Endothelial cell of umbilical vein (primary cell): ENCODE data around the gene BCAS3. TPM values are rescaled to one million over a fixed set of nuclear protein-coding genes. Genes with fewer than 3 reads are reported as not detected.

ENCODE experiments used
- BruUV-seq: library from RNA; stranded (reverse); fragments of 400-500 nt; replicated peaks from 2 replicates; lab custom pipeline; 2021; lab: Mats Ljungman, UMichigan
- CTCF ChIA-PET: fragments of 300-600, 350-600 bp; sonication (Branson Sonifier 250); formaldehyde crosslinking; loops from one replicate; lab custom pipeline; 2021; ENCODE audit warnings: antibody characterized with exemption, inconsistent platforms; lab: Charles Lee
- POLR2A ChIA-PET: fragments of 300-600, 350-600 bp; sonication (Branson Sonifier 250); formaldehyde crosslinking; loops from one replicate; lab custom pipeline; 2021; ENCODE audit warnings: antibody characterized with exemption, inconsistent platforms; lab: Charles Lee
- DNase-seq: peaks from one replicate; pipeline ENCODE4 v3.0.0-alpha.2; 2011; ENCODE audit warnings: low read depth, low spot score
- FAIRE-seq: peaks from 2 replicates; lab custom pipeline; 2011; peaks lifted over from hg19 to GRCh38; lab: Jason Lieb, UNC
- H2AFZ ChIP-seq: 2 replicates; pipeline ENCODE4 v1.6.0; 2012; ENCODE audit warnings: low read depth, low read length, control low read depth, inconsistent platforms
- H3K27ac ChIP-seq: 2 replicates; pipeline ENCODE4 v1.5.1; 2011; ENCODE audit warnings: low read depth, mild to moderate bottlenecking, control low read depth, low read length, moderate library complexity; ENCODE audit not compliant: insufficient read depth
- H3K27me3 ChIP-seq, 2 experiments: 2 replicates each; pipeline versions ENCODE4 v1.6.0 to v1.6.1; 2011; ENCODE audit warnings: low read length in 2 of 2, mixed read lengths in 1 of 2; ENCODE audit not compliant: control insufficient read depth in 2 of 2, insufficient read depth in 2 of 2
- H3K36me3 ChIP-seq, 2 experiments: 2 replicates in 1 of 2; 3 replicates in 1 of 2; pipeline ENCODE4 v1.5.1; 2011; ENCODE audit warnings: low read length in 2 of 2, mild to moderate bottlenecking in 1 of 2, moderate library complexity in 1 of 2; ENCODE audit not compliant: control insufficient read depth in 2 of 2, insufficient read depth in 2 of 2; ENCODE audit errors: extremely low read depth in 1 of 2
- H3K4me1 ChIP-seq: 3 replicates; pipeline ENCODE4 v1.5.1; 2011; ENCODE audit warnings: mild to moderate bottlenecking, low read length; ENCODE audit not compliant: control insufficient read depth, insufficient read depth; ENCODE audit errors: extremely low read depth
- H3K4me2 ChIP-seq: 2 replicates; pipeline ENCODE4 v1.6.1; 2011; ENCODE audit warnings: low read length, control low read depth, mixed read lengths; ENCODE audit not compliant: insufficient read depth
- H3K4me3 ChIP-seq, 3 experiments: fragments of 200-600 bp in 1 of 3; sonication (generic), shearing (Covaris generic) in 1 of 3; replicated peaks in 1 of 3; 2 replicates each; pipeline ENCODE4 v1.5.1; 2011 to 2016; ENCODE audit warnings: control low read depth in 3 of 3, low read length in 3 of 3, mild to moderate bottlenecking in 2 of 3, inconsistent platforms in 1 of 3, low read depth in 1 of 3, moderate library complexity in 1 of 3; ENCODE audit not compliant: insufficient read depth in 1 of 3
- H3K79me2 ChIP-seq: 2 replicates; pipeline ENCODE4 v1.6.0; 2012; ENCODE audit warnings: low read length, inconsistent platforms; ENCODE audit not compliant: control insufficient read depth, insufficient read depth
- H3K9ac ChIP-seq: replicated peaks from 2 replicates; pipeline ENCODE3; 2011; ENCODE audit warnings: low read length, control low read depth; ENCODE audit not compliant: insufficient read depth; ENCODE audit errors: extremely low read depth
- H3K9me1 ChIP-seq: replicated peaks from 3 replicates; pipeline ENCODE4 v1.6.0; 2011; ENCODE audit warnings: mild to moderate bottlenecking, low read length; ENCODE audit not compliant: control insufficient read depth, insufficient read depth; ENCODE audit errors: extremely low read depth
- H3K9me3 ChIP-seq: replicated peaks from 2 replicates; pipeline ENCODE4 v1.5.1; 2012; ENCODE audit warnings: low read length, inconsistent platforms; ENCODE audit not compliant: control insufficient read depth, insufficient read depth
- H4K20me1 ChIP-seq: replicated peaks from 2 replicates; pipeline ENCODE3; 2011; ENCODE audit warnings: mild to moderate bottlenecking, low read length; ENCODE audit not compliant: control insufficient read depth, insufficient read depth; ENCODE audit errors: extremely low read depth
- EZH2 ChIP-seq: IDR thresholded peaks from 2 replicates; pipeline ENCODE4 v1.6.1; 2012; ENCODE audit warnings: borderline replicate concordance, low read depth, mild to moderate bottlenecking, moderate library complexity, low read length, inconsistent platforms; ENCODE audit not compliant: severe bottlenecking
- GATA2 ChIP-seq: IDR thresholded peaks from 2 replicates; pipeline ENCODE4 v1.7.0; 2011; ENCODE audit warnings: low read depth, mild to moderate bottlenecking, moderate library complexity, mixed read lengths, low read length; ENCODE audit not compliant: insufficient read length, insufficient read depth
- POLR2A ChIP-seq: IDR thresholded peaks from 2 replicates; pipeline ENCODE4 v1.6.1; 2012; ENCODE audit warnings: low read depth, mild to moderate bottlenecking, control low read depth, low read length
- dilution Hi-C: fragments of 300-500 bp; cut with MboI; formaldehyde crosslinking; loops from one replicate; pipeline ENCODE4 v1.15.0; 2019; ENCODE audit warnings: low sequenced_read_pairs; ENCODE audit not compliant: extremely low pct_ligation_motif_present
- intact Hi-C: fragments of 100-400 bp; cut with micrococcal nuclease; formaldehyde crosslinking; loops from one replicate; pipeline ENCODE4 v1.10.0; 2022
- polyA plus RNA-seq, 4 experiments: library from polyadenylated mRNA; depleted of rRNA in 3 of 4; stranded (reverse) in 3 of 4; unstranded in 1 of 4; fragments of >200 nt; gene quantifications; 2 replicates each; pipeline versions ENCODE4 v1.2.1 to v1.2.3, GENCODE V29; 2011 to 2012; ENCODE audit warnings: missing spikeins in 1 of 4
- total RNA-seq: library from RNA; stranded (reverse); gene quantifications from 2 replicates; pipeline ENCODE4 v1.2.3, GENCODE V29; 2021
- TF ChIP-seq, protein P1 (sequence below): IDR thresholded peaks from 2 replicates; pipeline ENCODE4 v1.6.1; 2011; ENCODE audit not compliant: insufficient read depth, insufficient read length
- TF ChIP-seq, protein P2 (sequence below), 2 donors: IDR thresholded peaks; 1 replicate in 1 of 2; 2 replicates in 1 of 2; pipeline ENCODE4 v1.5.1; 2011; ENCODE audit warnings: low read length in 2 of 2, mild to moderate bottlenecking in 2 of 2, moderate library complexity in 2 of 2, control low read depth in 1 of 2, inconsistent platforms in 1 of 2, low read depth in 1 of 2; ENCODE audit not compliant: insufficient read depth in 1 of 2; ENCODE audit errors: extremely low read depth in 1 of 2

The BCAS3 gene
- total and polyA plus RNA-seq, 2 donors (not counting 3 experiments of a cell fraction or from before 2014, with no cell fraction given) = 8.2 to 16.0 TPM

DNA sequence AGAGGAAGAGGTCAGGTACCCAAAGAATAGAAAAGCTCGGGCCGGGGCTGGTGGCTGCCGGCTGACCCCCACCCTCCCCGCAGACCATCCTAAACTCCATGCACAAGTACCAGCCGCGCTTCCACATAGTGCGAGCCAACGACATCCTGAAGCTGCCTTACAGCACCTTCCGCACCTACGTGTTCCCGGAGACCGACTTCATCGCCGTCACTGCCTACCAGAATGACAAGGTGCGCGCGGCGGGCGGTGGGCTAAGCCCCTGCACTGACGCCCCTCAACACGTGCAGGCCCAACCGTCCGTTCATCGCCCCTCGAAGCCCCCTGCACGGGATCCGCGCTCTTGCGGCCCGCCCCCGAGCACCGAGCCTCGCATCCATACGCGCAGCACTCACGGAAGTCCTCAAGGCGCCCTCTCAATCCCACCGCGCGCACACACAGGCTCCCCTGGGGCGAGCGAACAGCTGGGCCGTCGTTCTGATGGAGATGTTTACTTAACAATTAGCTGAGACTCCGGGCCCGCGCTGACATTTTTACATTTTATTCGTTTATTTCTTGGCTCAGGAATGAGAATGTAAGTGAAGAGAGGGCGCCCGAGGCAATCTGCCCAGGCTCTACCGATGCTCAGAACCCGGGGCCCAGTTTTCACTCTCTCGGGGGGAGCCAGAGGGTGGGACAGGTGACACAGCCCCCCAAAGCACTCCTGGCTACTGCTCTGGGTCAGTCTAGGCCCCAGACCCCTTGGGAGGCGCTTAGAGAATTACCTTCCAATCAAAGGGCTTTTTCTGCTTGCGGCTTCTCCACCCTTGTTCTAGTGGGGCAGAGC, 725.5 kb downstream of the BCAS3 start:
- TF ChIP-seq POLR2A (no peak), GATA2 (no peak), EZH2 (peak; percentile 93)
- TF ChIP-seq, protein P1, sequence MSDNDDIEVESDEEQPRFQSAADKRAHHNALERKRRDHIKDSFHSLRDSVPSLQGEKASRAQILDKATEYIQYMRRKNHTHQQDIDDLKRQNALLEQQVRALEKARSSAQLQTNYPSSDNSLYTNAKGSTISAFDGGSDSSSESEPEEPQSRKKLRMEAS = no peak
- TF ChIP-seq, protein P2, sequence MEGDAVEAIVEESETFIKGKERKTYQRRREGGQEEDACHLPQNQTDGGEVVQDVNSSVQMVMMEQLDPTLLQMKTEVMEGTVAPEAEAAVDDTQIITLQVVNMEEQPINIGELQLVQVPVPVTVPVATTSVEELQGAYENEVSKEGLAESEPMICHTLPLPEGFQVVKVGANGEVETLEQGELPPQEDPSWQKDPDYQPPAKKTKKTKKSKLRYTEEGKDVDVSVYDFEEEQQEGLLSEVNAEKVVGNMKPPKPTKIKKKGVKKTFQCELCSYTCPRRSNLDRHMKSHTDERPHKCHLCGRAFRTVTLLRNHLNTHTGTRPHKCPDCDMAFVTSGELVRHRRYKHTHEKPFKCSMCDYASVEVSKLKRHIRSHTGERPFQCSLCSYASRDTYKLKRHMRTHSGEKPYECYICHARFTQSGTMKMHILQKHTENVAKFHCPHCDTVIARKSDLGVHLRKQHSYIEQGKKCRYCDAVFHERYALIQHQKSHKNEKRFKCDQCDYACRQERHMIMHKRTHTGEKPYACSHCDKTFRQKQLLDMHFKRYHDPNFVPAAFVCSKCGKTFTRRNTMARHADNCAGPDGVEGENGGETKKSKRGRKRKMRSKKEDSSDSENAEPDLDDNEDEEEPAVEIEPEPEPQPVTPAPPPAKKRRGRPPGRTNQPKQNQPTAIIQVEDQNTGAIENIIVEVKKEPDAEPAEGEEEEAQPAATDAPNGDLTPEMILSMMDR (IDR thresholded peaks at IDR 0.05; ENCODE audit: extremely low read depth in 1 of 2, insufficient read depth in 1 of 2, low read depth in 1 of 2, low read length in 2 of 2) = no peak
- intact Hi-C loops (no loop called here), dilution Hi-C loops (no loop called here)
- ChIA-PET CTCF (no interaction called here), POLR2A (no interaction called here)
- H3K36me3 ChIP-seq = no peaks in the 10 kb centered on the region
- FAIRE-seq (no peak), DNase-seq (no peak)
- no peak overlapping the region for H3K27ac ChIP-seq
- H3K4me3 ChIP-seq = no peak overlapping the region
- no peak overlapping the region for H3K9ac ChIP-seq
- H3K9me1 ChIP-seq = no peaks in the 10 kb centered on the region
- H3K79me2 ChIP-seq = no peaks in the 10 kb centered on the region
- H4K20me1 ChIP-seq = no peaks in the 10 kb centered on the region
- H3K27me3 ChIP-seq = peaks cover 80 to 88% of the 10 kb centered on the region in 2 experiments
- H3K4me1 ChIP-seq = no peaks in the 10 kb centered on the region
- H2AFZ ChIP-seq = no peak overlapping the region
- no peak overlapping the region for H3K4me2 ChIP-seq
- no TSS peak for BruUV-seq
- H3K9me3 ChIP-seq = no peaks in the 10 kb centered on the region
